GM19395 (cell line): Measurements from ENCODE around the gene RGSL1.

Experiments
- ATAC-seq: cut with Tn5 transposase; IDR thresholded peaks from one replicate; pipeline ENCODE4 v1.9.1; 2021; ENCODE audit warnings: mild to moderate bottlenecking, moderate library complexity; ENCODE audit not compliant: unreplicated experiment

RGSL1 gene

DNA sequence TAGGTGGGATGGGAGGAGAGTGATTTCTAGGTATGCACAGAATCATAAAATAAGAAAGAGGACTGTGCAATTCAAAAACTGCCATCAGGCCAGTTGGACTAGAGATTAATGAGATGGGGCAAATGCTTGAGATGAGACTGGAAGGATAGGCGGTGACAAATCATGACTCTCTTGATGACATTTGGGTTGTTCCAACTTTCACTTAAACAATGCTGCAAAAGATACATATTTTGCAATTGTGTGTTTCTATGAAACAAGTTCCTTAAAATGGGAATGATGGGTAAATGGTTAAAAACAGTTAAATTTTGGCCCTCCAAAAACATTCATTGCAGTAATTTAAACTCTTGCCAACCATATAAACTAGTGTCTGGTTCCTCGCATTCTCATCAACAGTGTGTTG, 84.0 kb downstream of the RGSL1 start:
- no peak for ATAC-seq

DNA sequence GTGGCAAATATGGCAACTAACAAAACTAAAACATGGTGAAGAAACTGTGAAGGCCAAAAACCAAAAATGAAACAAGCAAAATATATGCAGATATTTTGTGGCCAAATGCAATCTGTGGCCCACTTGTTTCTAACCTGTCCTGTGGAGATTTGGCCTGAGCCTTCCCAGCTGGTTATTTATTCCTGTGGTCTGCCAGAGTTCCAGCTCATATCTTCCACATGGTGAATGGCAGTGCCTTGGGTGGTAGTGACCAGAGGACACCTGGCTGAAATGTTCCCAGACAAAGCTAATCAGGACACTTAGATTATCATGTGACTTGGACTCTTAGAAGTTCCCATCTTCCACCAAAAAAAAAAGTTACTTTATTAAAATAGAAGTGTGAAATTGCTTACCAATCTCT, 99.4 kb downstream of the RGSL1 start:
- no peak for ATAC-seq

DNA sequence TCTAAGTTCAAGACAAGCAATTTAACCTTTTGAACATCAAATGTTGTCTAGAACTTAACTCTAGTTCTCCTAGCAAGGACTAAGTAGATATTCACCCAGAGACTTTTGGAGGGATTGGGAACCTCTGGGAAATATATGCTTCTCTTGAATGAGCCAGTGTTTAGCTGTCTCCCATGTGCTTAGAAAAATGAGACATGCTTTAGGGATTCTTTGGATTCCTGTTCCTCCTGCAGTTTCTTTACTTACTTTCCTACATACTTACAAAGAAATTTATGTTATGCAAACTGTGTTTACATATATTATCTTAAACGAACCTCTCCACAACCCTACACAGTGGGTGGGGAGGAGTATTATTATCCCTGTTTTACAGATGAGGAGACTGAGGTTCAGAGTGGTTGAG, 99.9 kb downstream of the RGSL1 start:
- no peak for ATAC-seq

DNA sequence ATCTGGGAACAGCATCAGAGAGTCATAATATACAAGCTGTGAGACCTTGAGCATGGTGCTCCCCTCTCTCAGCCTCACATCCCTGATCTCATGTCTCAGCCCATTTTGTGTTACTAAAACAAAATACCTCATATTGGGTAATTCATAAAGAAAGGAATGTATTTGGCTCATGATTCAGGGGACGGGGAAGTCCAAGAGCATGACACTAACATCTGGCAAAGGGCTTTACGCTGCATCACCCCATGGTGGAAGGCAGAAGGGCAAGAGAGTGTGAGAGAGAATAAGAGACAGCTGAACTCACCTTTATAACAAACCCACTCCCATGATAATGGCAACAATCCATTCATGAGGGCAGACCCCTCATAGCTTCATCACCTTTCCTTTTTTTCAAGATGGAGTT, 102.6 kb downstream of the RGSL1 start:
- no peak for ATAC-seq

DNA sequence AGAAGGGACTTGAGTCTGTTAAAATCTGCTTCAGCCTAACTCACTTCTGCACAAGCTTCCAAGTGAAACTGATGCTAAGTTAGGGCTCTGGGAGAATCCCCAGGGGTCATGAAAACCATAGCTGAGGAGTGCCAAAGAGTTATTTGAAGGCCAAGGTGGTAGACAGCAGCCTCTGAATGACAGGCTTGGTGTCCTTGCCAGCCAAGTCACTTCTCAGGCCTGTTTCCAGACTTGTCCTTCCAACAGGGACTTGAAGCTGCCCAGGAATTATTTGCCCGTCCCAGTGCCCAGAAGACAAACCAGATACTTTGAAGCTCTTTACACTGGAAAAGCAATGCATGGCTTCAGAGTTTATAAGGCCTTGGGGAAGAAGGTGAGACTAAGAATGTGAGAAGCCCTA, 105.5 kb downstream of the RGSL1 start:
- ATAC-seq: no peak

DNA sequence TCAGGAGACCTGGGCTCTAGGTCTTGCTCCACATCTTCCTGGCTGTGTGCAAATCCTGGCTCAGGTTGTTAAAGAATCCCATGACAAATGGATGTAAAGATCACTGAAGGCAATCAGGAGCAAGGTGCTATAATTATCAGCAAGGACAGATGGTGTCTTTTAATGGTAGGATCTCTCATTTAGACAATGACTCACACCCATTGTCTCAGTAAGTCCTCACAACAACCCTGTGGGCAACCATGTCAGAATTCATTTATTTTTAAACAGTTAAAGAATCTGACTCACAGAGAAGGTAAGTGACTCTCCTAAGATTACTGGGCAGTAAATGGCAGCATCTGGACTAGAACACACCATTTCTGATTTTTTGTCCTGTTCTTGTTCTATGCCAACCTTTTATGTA, 106.3 kb downstream of the RGSL1 start:
- no peak for ATAC-seq

DNA sequence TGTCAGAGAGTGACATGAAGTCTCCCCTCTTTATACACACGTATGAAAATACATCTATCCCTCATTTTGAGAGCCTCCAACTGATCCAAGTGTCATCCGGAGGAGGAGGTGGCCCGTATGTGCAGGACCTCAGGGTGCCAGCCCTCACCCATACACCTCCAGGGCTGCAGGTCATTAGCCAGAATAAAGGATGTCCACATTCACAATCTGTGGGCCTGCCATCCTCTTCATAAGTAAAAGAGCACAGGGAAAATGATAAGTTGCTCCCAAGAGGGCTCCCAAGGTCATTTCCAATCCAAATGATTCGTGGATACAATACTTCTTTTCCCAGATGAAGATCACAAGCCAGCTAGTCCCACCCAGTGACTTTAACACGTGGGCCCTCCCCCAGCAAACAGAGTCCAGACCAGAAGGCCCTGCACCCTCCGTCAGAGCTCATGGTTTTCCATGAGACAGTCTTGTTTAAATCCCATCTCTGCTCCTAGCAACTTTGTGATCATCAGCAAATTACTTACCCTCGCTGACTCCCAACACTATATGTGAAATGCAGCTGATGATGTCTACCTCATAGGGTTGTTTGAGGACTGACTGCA, 110.5 kb downstream of the RGSL1 start:
- ATAC-seq: no peak

DNA sequence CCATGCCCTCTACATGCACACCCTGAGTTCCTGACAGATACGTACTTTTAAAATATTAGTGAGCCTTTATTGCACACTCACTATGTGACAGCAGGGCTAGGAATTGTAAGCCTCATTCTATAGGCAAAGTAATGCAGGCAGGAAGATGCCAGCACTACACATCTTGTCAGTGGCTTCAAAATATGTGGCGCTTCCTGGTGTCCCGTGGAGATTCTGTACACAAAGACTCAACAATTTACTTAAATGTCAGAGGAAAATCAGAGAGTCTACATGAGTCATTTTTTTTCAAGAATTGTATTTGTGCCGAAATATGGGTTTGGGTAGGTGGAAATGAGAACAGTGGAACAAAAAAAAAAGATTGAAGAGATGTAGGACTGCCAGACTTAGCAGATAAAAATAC, 111.5 kb downstream of the RGSL1 start:
- ATAC-seq: no peak

DNA sequence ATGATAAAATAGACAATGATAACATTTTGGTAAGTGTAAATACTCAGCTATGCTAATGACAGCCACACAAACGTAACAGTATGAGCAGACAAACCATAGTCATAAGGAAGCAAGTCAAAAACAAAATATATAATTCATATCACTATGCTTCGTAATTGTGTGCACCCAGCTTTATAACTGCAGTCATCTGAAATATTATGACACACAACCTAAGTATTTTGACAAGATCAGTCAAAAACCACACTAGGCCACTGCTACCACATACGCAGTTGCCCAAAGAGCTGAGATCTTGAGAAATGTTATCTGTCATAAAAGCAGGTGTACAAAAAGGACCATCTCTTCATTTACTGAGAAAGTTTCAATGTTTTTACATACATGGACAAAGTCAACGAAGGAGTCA, 113.1 kb downstream of the RGSL1 start:
- ATAC-seq: no peak

DNA sequence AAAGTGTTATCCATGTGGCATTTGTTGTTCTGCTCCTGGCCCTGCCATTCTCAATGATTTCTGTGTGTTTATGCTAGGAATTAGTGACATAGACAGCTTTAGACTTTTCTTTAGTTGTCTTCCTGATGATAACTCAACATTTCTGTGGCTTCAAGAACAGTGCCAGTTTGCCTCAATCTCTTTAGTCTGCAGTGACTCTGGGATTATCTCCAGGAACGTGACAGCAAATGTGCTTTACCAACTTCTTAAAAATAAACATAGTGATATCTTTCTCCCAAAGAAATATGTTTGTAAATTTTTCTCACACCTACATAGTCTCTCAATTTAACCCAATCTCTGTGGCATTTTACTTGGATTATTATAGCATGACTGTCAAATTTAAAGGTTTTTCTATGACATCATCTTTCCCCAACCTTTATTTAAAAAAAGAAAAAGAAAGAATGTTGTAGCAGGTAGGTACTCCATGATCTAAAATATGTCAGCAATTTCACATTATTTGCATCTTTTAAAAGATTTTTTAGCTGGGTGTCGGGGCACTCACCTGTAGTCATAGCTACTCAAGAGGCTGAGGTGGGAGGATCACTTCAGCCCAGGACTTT, 114.6 kb downstream of the RGSL1 start:
- ATAC-seq: no peak

DNA sequence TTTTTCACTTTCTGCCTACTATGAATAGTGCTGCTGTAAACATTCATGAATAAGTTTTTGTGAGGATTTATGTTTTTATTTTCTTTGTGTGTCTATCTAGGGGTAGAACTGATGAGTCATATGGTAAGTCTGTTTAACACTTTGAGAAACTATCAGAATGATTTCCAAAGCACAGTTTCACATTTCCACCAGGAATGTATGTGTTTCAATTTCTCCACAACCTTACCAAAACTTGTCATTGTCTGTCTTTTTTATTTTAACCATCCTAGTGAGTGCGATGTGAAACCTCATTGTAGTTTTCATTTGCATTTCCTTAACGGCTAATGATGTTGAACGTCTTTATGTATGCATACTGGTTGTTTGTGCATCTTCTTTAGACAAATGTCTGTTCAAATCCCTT, 115.6 kb downstream of the RGSL1 start:
- ATAC-seq: no peak

DNA sequence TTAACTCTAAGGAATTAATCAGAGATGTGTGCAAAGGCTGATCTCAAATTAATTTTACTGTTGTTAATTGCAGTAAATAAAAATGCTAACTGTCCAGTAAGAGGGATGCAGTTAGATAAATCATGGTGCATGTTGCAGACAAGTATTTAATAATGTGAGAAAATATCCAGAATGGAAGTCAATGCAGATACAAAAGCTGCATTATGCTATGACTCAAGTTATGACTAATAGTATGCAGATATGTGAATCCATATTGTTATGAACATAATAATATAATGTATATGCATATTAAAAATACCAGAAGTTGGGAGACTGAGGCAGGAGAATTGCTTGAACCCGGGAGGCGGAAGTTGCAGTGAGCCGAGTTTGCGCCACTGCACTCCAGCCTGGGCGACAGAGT, 117.7 kb downstream of the RGSL1 start:
- no peak for ATAC-seq

DNA sequence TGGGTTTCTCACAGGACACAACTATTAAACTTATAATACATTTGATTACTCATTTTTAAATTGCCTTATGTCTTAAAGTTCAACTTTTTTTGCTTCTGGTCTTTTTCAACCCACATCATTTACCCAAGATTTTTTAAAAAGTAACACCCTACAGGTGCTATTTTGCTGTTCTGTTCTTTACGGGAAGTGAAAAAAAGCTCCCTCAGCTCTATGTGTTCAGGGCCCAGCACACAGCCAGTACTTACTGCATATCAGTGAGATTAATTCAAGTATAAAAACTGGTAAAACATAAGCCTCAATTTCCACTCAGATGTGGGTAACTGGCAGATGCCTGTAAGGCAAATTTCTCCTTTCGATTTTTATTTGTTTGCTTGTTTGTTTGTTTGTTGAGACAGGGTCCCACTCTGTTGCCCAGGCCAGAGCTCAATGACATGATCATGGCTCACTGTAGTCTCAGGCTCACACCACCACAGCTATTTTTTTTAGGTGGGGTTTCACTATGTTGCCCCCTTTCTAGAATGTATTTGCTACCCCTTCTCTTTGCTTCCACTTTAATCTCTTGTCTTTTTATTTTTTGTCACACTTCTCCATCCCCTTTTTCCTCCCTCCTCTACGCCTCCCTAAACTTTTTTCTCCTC, 118.8 kb downstream of the RGSL1 start:
- ATAC-seq: peak; percentile 47

DNA sequence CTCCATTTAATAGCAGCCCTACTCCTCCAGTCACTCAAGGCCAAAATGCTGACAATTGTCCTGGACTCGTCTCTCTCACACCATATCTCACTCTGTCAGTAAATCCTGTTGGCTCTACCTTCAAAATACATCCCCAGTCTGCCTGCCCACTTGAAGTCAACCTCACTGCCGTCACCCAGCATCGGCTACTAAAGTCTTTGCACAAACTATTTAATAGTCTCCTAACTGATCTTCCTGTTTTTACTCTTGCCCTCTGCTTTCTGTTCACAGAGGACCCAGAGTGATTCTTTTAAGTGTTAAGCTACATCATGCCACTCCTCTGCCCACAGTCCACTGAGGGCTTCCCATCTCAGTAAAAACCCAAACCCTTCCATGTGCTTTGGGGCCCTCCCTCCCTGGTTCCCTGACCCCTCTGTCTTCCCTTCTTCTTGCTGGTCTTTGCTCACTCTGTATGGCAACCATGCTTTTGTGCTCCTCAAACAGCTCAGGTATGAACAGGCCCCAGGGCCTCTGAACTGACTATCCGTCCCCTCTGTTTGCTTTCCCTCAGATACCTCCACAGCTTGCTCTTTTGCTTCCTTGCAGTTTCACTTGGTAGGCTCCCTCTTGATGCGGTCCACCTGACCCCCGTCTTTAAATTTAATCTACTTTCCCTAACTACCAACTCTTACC, 120.1 kb downstream of the RGSL1 start:
- ATAC-seq: no peak

DNA sequence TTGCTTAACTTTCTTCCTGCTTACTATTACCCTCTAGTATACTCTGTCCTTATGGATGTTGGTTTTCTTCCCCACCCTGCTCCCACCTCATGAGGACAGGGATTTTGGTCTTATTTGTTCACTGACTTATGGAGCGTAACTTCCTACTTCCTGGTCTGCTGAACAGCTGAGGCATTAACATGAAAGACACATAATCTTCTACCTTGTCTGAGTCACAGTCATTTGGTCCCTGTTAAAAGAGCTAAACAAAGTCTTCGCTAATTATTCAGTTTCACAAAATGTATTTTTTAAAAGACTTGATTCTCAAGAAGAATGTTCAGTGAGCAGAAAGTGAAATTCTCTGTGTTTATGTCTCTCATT, 120.6 kb downstream of the RGSL1 start:
- ATAC-seq: no peak

DNA sequence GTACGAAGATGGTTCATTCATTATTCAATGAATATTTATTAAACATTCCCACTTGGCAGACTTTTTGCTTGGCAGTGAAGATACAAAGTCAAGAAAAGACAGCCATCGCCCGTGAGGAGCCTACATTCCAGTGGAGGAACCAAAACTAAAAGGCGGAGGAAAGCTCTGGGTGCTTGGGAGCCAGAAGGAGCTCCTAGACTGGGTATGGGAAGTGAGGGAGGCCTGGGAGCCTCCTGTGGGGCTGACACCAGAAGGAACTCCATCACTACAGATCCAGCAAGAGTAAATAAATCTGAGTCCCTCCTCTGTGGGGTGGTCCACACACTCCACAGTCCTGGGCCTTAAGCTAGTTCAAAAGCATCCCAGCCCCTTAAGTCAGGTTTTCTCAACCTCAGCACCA, 124.2 kb downstream of the RGSL1 start:
- no peak for ATAC-seq

DNA sequence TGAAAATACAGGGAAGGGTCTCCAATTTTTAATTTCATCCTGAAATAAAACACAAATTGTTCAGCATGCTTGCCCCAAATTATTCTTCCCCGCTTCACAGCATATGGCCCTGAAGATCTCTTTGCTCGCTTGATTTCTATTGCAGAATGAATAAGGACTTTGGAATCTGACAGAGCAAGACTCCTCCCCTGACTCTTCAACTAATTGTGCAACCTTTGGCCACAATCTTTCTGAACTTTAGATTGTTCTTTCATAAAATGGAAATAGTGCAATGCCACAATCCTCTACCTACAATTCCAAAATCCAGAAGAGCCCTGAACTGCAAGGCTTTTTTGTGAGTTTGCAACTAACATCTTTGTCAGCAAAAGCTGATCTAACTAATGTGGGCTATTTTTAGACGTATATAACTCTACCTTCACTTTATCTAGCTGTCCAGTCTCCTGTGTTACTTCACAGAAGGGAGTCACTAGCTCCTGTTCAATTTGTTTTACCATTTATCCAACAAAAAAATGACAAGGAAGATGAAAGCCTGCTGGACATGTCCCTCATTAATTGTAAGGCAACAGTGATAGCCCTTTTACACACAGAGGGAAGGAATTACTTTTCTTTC, 125.7 kb downstream of the RGSL1 start:
- no peak for ATAC-seq

DNA sequence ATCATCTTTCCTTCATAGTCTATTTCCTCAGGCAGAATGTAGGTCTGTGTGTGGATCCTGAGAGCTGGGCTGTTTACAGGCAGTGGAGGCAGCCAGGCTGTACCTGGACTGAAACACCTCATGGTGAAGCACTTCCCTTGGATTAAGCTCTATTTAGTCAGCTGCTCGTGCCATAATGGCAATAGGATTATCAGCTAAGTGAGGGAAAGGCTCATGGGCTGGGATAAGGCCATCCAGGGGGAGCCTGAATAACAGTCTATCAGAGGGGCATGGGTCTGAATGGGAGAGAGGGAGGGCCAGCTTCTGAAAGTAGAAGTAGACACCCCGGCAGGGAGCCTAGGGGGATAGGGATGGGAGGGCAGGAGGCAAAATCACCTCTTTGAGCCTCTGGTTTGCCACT, 130.8 kb downstream of the RGSL1 start:
- ATAC-seq: no peak

DNA sequence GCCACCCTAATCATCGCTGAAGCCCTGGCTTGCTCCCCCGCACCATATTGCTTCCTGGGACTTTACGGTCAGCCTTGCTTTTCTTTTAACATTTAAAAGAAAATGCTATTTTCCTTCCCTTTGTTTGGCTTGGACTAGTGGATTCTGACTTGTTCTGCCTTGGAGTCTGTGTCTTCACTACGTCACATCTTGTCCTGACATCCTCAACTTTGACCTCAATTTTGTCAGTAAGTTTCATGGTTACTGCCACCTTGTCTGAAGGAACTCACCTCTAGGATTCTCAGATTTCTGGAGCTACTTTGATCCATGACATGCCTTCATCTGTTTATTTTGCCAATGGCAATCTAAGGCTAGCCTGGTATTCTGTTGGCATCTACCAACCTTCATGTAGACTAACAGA, 134.8 kb downstream of the RGSL1 start:
- no peak for ATAC-seq

DNA sequence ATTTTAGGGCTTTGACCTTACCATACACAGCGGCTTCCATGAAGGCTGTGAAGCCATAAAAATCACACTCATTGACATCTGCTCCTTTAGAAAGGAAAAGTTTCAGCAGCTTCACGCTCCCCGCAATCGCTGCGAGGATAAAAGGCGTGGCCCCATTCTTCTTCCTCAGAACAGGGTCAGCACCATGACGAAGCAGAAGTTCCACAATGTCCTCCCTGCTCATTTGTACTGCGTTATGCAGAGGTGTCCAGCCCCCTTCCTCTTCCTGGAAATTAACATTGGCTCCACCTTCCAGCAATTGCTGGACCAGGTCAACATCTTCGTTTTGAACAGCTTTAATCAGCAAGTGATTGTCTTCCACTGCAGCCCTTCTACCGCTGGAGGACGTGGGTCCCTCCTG, 136.4 kb downstream of the RGSL1 start:
- ATAC-seq: no peak

DNA sequence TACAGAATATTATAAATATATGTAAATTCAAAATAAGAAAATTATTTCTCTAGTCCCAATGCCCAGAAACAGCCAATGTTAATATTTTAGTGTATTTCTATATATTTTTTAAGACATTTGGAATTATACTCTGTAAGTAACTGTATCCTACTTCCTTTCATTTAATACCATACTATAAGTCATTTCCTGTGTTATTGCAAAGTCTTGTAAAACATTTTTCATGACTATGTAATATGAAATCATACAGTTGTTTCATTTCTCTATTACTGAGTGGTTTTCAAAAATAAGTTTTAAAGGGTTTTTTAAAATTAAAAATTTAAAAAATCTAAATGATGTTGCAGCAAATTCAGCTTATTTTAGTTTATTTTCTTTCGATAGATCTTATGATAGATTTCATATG, 137.1 kb downstream of the RGSL1 start:
- ATAC-seq: no peak
